ENCODE results near the gene CD209. TPM values are rescaled to one million over a fixed set of nuclear protein-coding genes. Genes with fewer than 3 reads are reported as not detected.

CD209 gene
- total RNA-seq, 1 experiment from 2014 or later: not detected

DNA sequence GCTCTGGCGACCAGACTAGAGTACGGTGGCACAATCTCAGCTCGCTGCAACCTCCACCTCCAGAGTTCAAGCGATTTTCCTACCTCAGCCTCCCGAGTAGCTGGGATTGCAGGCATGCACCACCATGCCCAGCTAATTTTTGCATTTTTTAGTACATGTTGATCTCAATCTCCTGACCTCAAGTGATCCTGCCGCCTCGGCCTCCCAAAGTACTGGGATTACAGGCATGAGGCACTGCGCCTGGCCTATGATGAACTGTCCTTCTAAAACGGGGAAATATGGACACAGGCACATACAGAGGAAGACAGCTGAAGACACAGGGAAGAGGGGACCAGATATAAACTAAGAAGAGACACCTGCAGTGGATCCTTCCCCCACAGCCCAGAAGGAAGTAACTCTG is 28.4 kb upstream of the CD209 start:
- no peaks in the 10 kb centered on the region for H3K9me3 ChIP-seq (ENCODE audit: control insufficient read depth, insufficient read depth, low read depth, low read length)
- H3K27ac ChIP-seq (ENCODE audit: low read length): no peak overlapping the region
- no peaks in the 10 kb centered on the region for H3K27me3 ChIP-seq (ENCODE audit: control insufficient read depth, insufficient read depth, low read length)
- no peaks in the 10 kb centered on the region; the same call in 1 of the 2 replicates for H3K4me1 ChIP-seq (ENCODE audit: control insufficient read depth, insufficient read depth, low read length)
- ATAC-seq (no peak), DNase-seq (ENCODE audit: low read depth, low spot score) (no peak)
- in situ Hi-C loops (cut with HindIII; ENCODE audit: low pct_unique_long_range_greater_than_20kb, low sequenced_read_pairs) (no loop called here), intact Hi-C loops (cut with micrococcal nuclease; ENCODE audit: unreplicated experiment) (no loop called here)
- no peak overlapping the region for H3K4me3 ChIP-seq (ENCODE audit: low read depth in 2 of 2, low read length in 2 of 2)
- CTCF ChIA-PET: no interaction called here
- no peak for TF ChIP-seq SIN3A (IDR thresholded peaks at IDR 0.05; ENCODE audit: borderline replicate concordance, insufficient read depth, low read depth, low read length)
- no peak for TF ChIP-seq POLR2AphosphoS5 (IDR thresholded peaks at IDR 0.05; ENCODE audit: low read depth, low read length)
- no peak for TF ChIP-seq TCF7L2 (IDR thresholded peaks at IDR 0.05; ENCODE audit: low read depth, low read length)
- TF ChIP-seq, protein P1, sequence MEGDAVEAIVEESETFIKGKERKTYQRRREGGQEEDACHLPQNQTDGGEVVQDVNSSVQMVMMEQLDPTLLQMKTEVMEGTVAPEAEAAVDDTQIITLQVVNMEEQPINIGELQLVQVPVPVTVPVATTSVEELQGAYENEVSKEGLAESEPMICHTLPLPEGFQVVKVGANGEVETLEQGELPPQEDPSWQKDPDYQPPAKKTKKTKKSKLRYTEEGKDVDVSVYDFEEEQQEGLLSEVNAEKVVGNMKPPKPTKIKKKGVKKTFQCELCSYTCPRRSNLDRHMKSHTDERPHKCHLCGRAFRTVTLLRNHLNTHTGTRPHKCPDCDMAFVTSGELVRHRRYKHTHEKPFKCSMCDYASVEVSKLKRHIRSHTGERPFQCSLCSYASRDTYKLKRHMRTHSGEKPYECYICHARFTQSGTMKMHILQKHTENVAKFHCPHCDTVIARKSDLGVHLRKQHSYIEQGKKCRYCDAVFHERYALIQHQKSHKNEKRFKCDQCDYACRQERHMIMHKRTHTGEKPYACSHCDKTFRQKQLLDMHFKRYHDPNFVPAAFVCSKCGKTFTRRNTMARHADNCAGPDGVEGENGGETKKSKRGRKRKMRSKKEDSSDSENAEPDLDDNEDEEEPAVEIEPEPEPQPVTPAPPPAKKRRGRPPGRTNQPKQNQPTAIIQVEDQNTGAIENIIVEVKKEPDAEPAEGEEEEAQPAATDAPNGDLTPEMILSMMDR (IDR thresholded peaks at IDR 0.05): no peak
- TF ChIP-seq, protein P2, sequence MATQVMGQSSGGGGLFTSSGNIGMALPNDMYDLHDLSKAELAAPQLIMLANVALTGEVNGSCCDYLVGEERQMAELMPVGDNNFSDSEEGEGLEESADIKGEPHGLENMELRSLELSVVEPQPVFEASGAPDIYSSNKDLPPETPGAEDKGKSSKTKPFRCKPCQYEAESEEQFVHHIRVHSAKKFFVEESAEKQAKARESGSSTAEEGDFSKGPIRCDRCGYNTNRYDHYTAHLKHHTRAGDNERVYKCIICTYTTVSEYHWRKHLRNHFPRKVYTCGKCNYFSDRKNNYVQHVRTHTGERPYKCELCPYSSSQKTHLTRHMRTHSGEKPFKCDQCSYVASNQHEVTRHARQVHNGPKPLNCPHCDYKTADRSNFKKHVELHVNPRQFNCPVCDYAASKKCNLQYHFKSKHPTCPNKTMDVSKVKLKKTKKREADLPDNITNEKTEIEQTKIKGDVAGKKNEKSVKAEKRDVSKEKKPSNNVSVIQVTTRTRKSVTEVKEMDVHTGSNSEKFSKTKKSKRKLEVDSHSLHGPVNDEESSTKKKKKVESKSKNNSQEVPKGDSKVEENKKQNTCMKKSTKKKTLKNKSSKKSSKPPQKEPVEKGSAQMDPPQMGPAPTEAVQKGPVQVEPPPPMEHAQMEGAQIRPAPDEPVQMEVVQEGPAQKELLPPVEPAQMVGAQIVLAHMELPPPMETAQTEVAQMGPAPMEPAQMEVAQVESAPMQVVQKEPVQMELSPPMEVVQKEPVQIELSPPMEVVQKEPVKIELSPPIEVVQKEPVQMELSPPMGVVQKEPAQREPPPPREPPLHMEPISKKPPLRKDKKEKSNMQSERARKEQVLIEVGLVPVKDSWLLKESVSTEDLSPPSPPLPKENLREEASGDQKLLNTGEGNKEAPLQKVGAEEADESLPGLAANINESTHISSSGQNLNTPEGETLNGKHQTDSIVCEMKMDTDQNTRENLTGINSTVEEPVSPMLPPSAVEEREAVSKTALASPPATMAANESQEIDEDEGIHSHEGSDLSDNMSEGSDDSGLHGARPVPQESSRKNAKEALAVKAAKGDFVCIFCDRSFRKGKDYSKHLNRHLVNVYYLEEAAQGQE (IDR thresholded peaks at IDR 0.05; ENCODE audit: insufficient read depth in 1 of 2, low read depth in 2 of 2, low read length in 1 of 2): no peak
- no peaks in the 10 kb centered on the region for H3K36me3 ChIP-seq (ENCODE audit: control insufficient read depth, insufficient read depth, low read length)
- POLR2A ChIA-PET: no interaction called here
- BruUV-seq (replicated peaks): no TSS peak

DNA sequence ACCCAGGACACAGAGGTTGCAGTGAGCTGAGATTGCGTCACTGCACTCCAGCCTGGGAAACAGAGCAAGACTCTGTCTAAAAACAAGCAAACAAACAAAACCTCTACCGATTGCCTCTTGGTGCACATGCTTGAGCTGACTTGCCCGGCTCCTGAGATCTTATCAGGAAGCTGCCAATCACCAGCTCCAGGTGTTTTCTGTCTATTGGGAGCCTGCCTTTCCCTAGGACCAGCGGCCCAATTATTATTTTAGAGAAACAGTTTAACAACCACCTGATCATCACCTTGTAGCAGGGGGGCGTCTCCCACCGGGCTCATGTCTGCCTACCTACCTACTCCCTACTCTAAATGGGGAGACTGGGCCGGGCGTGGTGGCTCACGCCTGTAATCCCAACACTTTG is 26.5 kb upstream of the CD209 start:
- no peak for ATAC-seq
- no peaks in the 10 kb centered on the region for H3K36me3 ChIP-seq (ENCODE audit: control insufficient read depth, insufficient read depth, low read length)
- no peaks in the 10 kb centered on the region for H3K27me3 ChIP-seq (ENCODE audit: control insufficient read depth, insufficient read depth, low read length)
- no peak for DNase-seq (ENCODE audit: low read depth, low spot score)
- no peak overlapping the region for H3K27ac ChIP-seq (ENCODE audit: low read length)
- no peaks in the 10 kb centered on the region; the same call in 1 of the 2 replicates for H3K4me1 ChIP-seq (ENCODE audit: control insufficient read depth, insufficient read depth, low read length)
- no TSS peak for BruUV-seq (replicated peaks)
- intact Hi-C loops (cut with micrococcal nuclease; ENCODE audit: unreplicated experiment) (no loop called here), in situ Hi-C loops (cut with HindIII; ENCODE audit: low pct_unique_long_range_greater_than_20kb, low sequenced_read_pairs) (no loop called here)
- ChIA-PET CTCF (no interaction called here), POLR2A (no interaction called here)
- no peak overlapping the region for H3K4me3 ChIP-seq (ENCODE audit: low read depth in 2 of 2, low read length in 2 of 2)
- TF ChIP-seq, protein P2 (IDR thresholded peaks at IDR 0.05; ENCODE audit: insufficient read depth in 1 of 2, low read depth in 2 of 2, low read length in 1 of 2): no peak
- TF ChIP-seq, protein P1 (IDR thresholded peaks at IDR 0.05): no peak
- TF ChIP-seq POLR2AphosphoS5 (IDR thresholded peaks at IDR 0.05; ENCODE audit: low read depth, low read length) (no peak), TCF7L2 (IDR thresholded peaks at IDR 0.05; ENCODE audit: low read depth, low read length) (no peak), SIN3A (IDR thresholded peaks at IDR 0.05; ENCODE audit: borderline replicate concordance, insufficient read depth, low read depth, low read length) (no peak)
- no peaks in the 10 kb centered on the region for H3K9me3 ChIP-seq (ENCODE audit: control insufficient read depth, insufficient read depth, low read depth, low read length)

All from Panc1 (cell line).